ENCODE data around the gene C9orf50.

C9orf50 gene

GRCh38 chr9:129587487-129588262 is 33.2 kb downstream of the C9orf50 start:
- peak overlapping the region in 8 of 11 experiments; percentile 36 to 69 (median 60); a peak in 14 of 22 replicates for H3K9ac ChIP-seq
- H3K4me3 ChIP-seq: peak overlapping the region in 4 of 10 experiments; percentile 13 to 47 (median 22); a peak in 5 of 20 replicates
- TF ChIP-seq Cebpa-rat (IDR thresholded peaks at IDR 0.05): no peak
- H3K36me3 ChIP-seq: no peaks in the 10 kb centered on the region
- H3K4me1 ChIP-seq: peaks cover 50 to 68% (median 61%) of the 10 kb centered on the region in 10 experiments
- no peaks in the 10 kb centered on the region for H3K27me3 ChIP-seq
- peak overlapping the region; percentile 71 to 97 (median 88) for H3K4me2 ChIP-seq
- H3K9me3 ChIP-seq (replicated peaks in 1 of 11): no peaks in the 10 kb centered on the region
- no peaks in the 10 kb centered on the region for H4K20me1 ChIP-seq
- H3K27ac ChIP-seq: peak overlapping the region in 9 of 11 experiments; percentile 21 to 82 (median 64); a peak in 17 of 22 replicates

- peak overlapping the region in 9 of 11 experiments; percentile 19 to 69 (median 56); a peak in 15 of 22 replicates for H3K9ac ChIP-seq
- peak overlapping the region in 9 of 11 experiments; percentile 15 to 82 (median 64); a peak in 17 of 22 replicates for H3K27ac ChIP-seq
- H3K4me3 ChIP-seq: peak overlapping the region in 5 of 10 experiments; percentile 13 to 47 (median 24); a peak in 7 of 20 replicates
- H4K20me1 ChIP-seq: no peaks in the 10 kb centered on the region
- no peaks in the 10 kb centered on the region for H3K27me3 ChIP-seq
- H3K4me1 ChIP-seq: peaks cover 52 to 78% (median 71%) of the 10 kb centered on the region in 10 experiments
- peak overlapping the region; percentile 71 to 97 (median 88) for H3K4me2 ChIP-seq
- no peaks in the 10 kb centered on the region for H3K9me3 ChIP-seq (replicated peaks in 1 of 11)
- TF ChIP-seq Cebpa-rat (IDR thresholded peaks at IDR 0.05): no peak
- no peaks in the 10 kb centered on the region for H3K36me3 ChIP-seq
These were observed 34.2 kb downstream of the C9orf50 start for GRCh38 chr9:129586685-129587084.

GRCh38 chr9:129586245-129586644 is 34.7 kb downstream of the C9orf50 start:
- no peak for TF ChIP-seq Cebpa-rat (IDR thresholded peaks at IDR 0.05)
- H3K4me1 ChIP-seq: peaks cover 52 to 83% (median 75%) of the 10 kb centered on the region in 10 experiments
- H3K36me3 ChIP-seq: no peaks in the 10 kb centered on the region
- no peak overlapping the region for H3K4me3 ChIP-seq
- peak overlapping the region in 8 of 11 experiments; percentile 19 to 69 (median 46); a peak in 14 of 22 replicates for H3K9ac ChIP-seq
- H4K20me1 ChIP-seq: no peaks in the 10 kb centered on the region
- no peaks in the 10 kb centered on the region for H3K27me3 ChIP-seq
- peak overlapping the region; percentile 71 to 97 (median 88) for H3K4me2 ChIP-seq
- H3K27ac ChIP-seq: peak overlapping the region in 9 of 11 experiments; percentile 15 to 82 (median 64); a peak in 17 of 22 replicates
- H3K9me3 ChIP-seq (replicated peaks in 1 of 11): no peaks in the 10 kb centered on the region

GRCh38 chr9:129585352-129585751 is 35.5 kb downstream of the C9orf50 start:
- no peak for TF ChIP-seq Cebpa-rat (IDR thresholded peaks at IDR 0.05)
- Histone ChIP-seq H3K4me1 (peaks cover 53 to 90% (median 84%) of the 10 kb centered on the region in 10 experiments), H3K4me2 (peak overlapping the region in 9 of 11 experiments; percentile 77 to 97 (median 88); a peak in 16 of 22 replicates), H3K4me3 (no peak overlapping the region), H3K9me3 (replicated peaks in 1 of 11) (no peaks in the 10 kb centered on the region; a peak in 1 of 22 replicates), H4K20me1 (no peaks in the 10 kb centered on the region), H3K9ac (peak overlapping the region in 3 of 11 experiments; percentile 56 to 69 (median 68); a peak in 4 of 22 replicates), H3K27me3 (no peaks in the 10 kb centered on the region), H3K27ac (peak overlapping the region in 6 of 11 experiments; percentile 57 to 84 (median 66); a peak in 9 of 22 replicates), H3K36me3 (no peaks in the 10 kb centered on the region)

GRCh38 chr9:129584136-129584535 is 36.8 kb downstream of the C9orf50 start:
- TF ChIP-seq Cebpa-rat (IDR thresholded peaks at IDR 0.05): no peak; a peak in 1 of 22 replicates
- H3K4me2 ChIP-seq: peak overlapping the region; percentile 65 to 81 (median 75)
- peak overlapping the region in 10 of 11 experiments; percentile 18 to 71 (median 42); a peak in 15 of 22 replicates for H3K9ac ChIP-seq

GRCh38 chr9:129583308-129584038 is 37.4 kb downstream of the C9orf50 start:
- Histone ChIP-seq H3K4me2 (peak overlapping the region; percentile 36 to 83 (median 68)), H3K4me3 (peak overlapping the region in 1 of 10 experiments; percentile 6; a peak in 1 of 20 replicates), H3K36me3 (no peaks in the 10 kb centered on the region), H3K4me1 (peaks cover 59 to 91% (median 89%) of the 10 kb centered on the region in 10 experiments), H3K27ac (peak overlapping the region in 7 of 11 experiments; percentile 2 to 51 (median 26); a peak in 9 of 22 replicates), H3K9ac (peak overlapping the region in 4 of 11 experiments; percentile 5 to 12 (median 8); a peak in 1 of 22 replicates), H3K9me3 (replicated peaks in 1 of 11) (no peaks in the 10 kb centered on the region; a peak in 1 of 22 replicates), H4K20me1 (no peaks in the 10 kb centered on the region), H3K27me3 (no peaks in the 10 kb centered on the region)
- peak in 9 of 11 experiments; percentile 16 to 87 (median 62); a peak in 12 of 22 replicates for TF ChIP-seq Cebpa-rat (IDR thresholded peaks at IDR 0.05)

More at GRCh38 chr9:129584136-129584535, 36.8 kb downstream of the C9orf50 start:
- H3K4me1 ChIP-seq: peaks cover 61 to 97% (median 95%) of the 10 kb centered on the region in 10 experiments
- H3K4me3 ChIP-seq: no peak overlapping the region
- no peaks in the 10 kb centered on the region; a peak in 1 of 22 replicates for H3K9me3 ChIP-seq (replicated peaks in 1 of 11)
- H3K36me3 ChIP-seq: no peaks in the 10 kb centered on the region
- no peaks in the 10 kb centered on the region for H4K20me1 ChIP-seq
- H3K27me3 ChIP-seq: no peaks in the 10 kb centered on the region
- peak overlapping the region; percentile 65 to 89 (median 76); a peak in 21 of 22 replicates for H3K27ac ChIP-seq

GRCh38 chr9:129582855-129583254 is 38.0 kb downstream of the C9orf50 start:
- H3K27ac ChIP-seq: peak overlapping the region in 3 of 11 experiments; percentile 33 to 51 (median 36); a peak in 5 of 22 replicates
- H3K36me3 ChIP-seq: no peaks in the 10 kb centered on the region
- no peaks in the 10 kb centered on the region for H3K27me3 ChIP-seq
- H3K4me1 ChIP-seq: peaks cover 53 to 88% (median 83%) of the 10 kb centered on the region in 10 experiments
- peak overlapping the region; percentile 36 to 83 (median 68) for H3K4me2 ChIP-seq
- no peaks in the 10 kb centered on the region; a peak in 1 of 22 replicates for H3K9me3 ChIP-seq (replicated peaks in 1 of 11)
- TF ChIP-seq Cebpa-rat (IDR thresholded peaks at IDR 0.05): no peak
- no peaks in the 10 kb centered on the region for H4K20me1 ChIP-seq
- peak overlapping the region in 3 of 11 experiments; percentile 5 to 9 (median 6); a peak in 1 of 22 replicates for H3K9ac ChIP-seq
- H3K4me3 ChIP-seq: no peak overlapping the region

GRCh38 chr9:129581505-129582189 is 39.3 kb downstream of the C9orf50 start:
- no peak overlapping the region for H3K4me3 ChIP-seq
- H3K4me1 ChIP-seq: peaks cover 41 to 76% (median 71%) of the 10 kb centered on the region in 10 experiments
- H3K9ac ChIP-seq: no peak overlapping the region; a peak in 1 of 22 replicates

More at GRCh38 chr9:129581505-129582189, 39.3 kb downstream of the C9orf50 start:
- Histone ChIP-seq H3K4me2 (peak overlapping the region in 9 of 11 experiments; percentile 5 to 83 (median 69); a peak in 13 of 22 replicates), H3K9me3 (replicated peaks in 1 of 11) (no peaks in the 10 kb centered on the region; a peak in 1 of 22 replicates), H3K27ac (no peak overlapping the region), H3K36me3 (no peaks in the 10 kb centered on the region), H4K20me1 (no peaks in the 10 kb centered on the region), H3K27me3 (no peaks in the 10 kb centered on the region)
- TF ChIP-seq Cebpa-rat (IDR thresholded peaks at IDR 0.05): no peak

All from BLaER1 treated with 17β-estradiol and CSF1 and Interleukin-3, amounts not matched to agents 10 nM and 100 nM (cell line).